NB4 (cell line): ENCODE results near the gene FASTK.

Experiments used
- DNase-seq: peaks from one replicate; pipeline ENCODE4 v3.0.0; 2010; ENCODE audit warnings: low read depth
- H3K4me3 ChIP-seq: one replicate; pipeline ENCODE4 v1.5.1; 2011; ENCODE audit warnings: mild to moderate bottlenecking, low read depth, low read length, moderate library complexity
- CTCF ChIP-seq: IDR thresholded peaks from one replicate; pipeline ENCODE4 v1.5.1; 2012; ENCODE audit warnings: low read depth, low read length
- MAX ChIP-seq: IDR thresholded peaks from 2 replicates; pipeline ENCODE4 v1.6.1; 2011; ENCODE audit warnings: low read depth, low read length
- MYC ChIP-seq: IDR thresholded peaks from 2 replicates; pipeline ENCODE4 v1.6.1; 2011; ENCODE audit warnings: low read depth, low read length
- POLR2A ChIP-seq: IDR thresholded peaks from 2 replicates; pipeline ENCODE4 v1.6.1; 2011; ENCODE audit warnings: mild to moderate bottlenecking; ENCODE audit not compliant: insufficient read length; ENCODE audit errors: extremely low read depth

Gene FASTK

DNA sequence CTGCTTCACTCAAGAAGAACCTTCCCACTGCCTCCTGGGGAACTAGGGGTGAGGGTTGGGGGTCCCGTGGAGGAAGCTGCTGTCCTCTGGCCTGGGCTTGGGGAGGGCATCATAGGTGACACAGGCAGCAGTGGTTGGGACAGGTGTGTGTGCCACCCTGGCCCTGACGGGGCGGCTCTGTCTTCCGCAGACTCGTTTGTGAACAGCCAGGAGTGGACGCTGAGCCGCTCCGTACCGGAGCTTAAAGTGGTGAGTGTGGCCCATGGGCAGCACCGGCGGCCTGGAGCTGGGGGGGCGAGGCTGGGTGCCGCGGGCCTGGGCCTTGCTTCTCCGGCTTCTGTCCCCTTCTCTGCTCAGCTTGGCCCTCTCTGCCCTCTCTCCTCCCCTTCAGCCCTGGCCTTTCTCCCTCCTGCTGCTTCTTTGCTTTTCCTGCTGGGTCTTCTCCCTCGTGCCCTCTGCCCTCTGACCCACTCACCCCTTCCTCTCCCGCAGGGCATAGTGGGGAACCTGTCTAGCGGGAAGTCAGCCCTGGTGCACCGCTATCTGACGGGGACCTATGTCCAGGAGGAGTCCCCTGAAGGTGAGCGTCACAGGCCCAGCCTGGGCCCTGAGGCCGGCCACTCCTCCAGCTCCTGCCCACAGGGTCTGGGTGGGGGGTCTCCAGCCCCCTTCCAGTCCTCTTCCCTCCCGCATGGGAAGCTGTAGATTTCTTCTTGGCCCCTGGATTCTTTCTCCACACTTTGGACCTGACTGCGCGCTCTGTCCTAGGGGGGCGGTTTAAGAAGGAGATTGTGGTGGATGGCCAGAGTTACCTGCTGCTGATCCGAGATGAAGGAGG is 36.2 kb upstream of the FASTK start:
- no peak overlapping the region for H3K4me3 ChIP-seq
- TF ChIP-seq MYC: no peak
- TF ChIP-seq MAX: no peak
- no peak for TF ChIP-seq CTCF
- no peak for TF ChIP-seq POLR2A
- DNase-seq: no peak

DNA sequence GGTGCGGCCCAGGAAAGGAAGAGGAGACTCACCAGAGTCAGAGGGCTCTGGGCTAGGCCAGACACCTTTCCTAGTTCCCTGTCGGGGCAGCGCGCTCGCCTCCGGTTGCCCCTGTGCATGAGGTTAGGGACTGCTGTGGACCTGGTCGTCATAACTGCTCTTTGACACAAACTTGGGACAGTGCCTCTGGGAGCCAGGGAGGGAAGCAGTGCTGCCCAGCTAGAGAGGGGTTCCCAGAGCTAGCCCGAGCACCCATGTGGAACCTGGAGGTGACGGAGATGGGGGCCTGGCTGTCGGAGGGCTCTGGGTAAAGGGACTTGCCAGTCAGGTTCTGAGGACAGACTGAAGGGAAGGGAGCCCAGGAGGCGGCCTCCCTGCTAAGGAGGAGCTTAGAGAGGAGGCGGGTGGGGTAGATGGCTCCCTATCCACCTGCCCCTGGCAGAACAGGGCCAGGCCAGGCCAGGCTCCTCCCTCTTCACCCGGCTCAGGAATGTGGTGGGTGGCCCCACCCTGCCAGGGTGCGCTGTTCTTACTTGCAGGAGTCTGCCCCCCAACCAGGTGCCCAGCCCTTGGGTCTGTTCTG is 35.3 kb upstream of the FASTK start:
- no peak overlapping the region for H3K4me3 ChIP-seq
- TF ChIP-seq MAX (no peak), CTCF (no peak), MYC (no peak), POLR2A (no peak)
- no peak for DNase-seq

- DNase-seq: no peak
- TF ChIP-seq MAX: no peak
- TF ChIP-seq CTCF: no peak
- TF ChIP-seq MYC: no peak
- TF ChIP-seq POLR2A: no peak
- no peak overlapping the region for H3K4me3 ChIP-seq
Measured at GRCh38 chr7:151115121-151115835, 34.7 kb upstream of the FASTK start.

- no peak for TF ChIP-seq POLR2A
- no peak for TF ChIP-seq CTCF
- TF ChIP-seq MAX: no peak
- DNase-seq: no peak
- no peak overlapping the region for H3K4me3 ChIP-seq
Measured at GRCh38 chr7:151114151-151115090, 33.8 kb upstream of the FASTK start.

DNA sequence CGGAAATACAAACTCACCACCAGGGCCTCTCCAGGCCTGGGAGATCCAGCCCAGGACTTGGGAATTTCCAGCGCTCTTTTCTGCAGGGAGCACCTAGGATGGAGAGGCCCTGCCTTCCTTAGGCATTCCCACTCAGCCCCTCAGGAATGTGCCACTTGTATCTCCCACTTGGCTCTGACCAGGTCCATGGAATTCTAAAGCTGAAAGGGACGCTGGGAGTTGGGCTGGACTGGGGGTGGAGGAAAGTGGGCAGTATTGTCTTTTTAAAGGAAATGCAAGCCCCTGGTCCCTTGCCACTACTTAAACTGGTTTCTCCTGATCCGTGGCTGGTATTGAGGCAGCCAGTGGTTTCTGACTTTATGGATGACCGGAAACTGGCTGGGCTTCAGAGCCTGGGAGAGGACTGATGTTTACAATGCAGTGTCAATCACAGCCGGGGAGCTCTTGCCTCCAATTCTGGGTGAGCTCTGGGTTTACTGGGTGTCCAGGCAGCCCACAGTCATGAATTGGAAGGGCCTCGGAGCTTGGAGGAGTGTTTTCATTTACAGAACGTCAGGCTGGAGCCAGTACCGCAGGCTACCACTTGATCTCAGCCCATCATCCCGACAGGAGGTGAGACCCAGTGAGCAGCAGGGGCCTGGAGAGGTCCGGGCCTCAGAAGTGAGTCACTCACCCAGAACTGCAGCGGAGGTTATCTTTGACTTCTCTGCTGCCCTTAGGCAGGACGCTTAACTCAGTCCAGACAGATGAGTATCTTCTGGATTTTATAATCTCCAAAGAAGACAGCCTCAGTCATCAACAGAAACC is 32.9 kb upstream of the FASTK start:
- TF ChIP-seq POLR2A (no peak), CTCF (no peak)
- no peak for DNase-seq
- no peak overlapping the region for H3K4me3 ChIP-seq
